Rectal smooth muscle tissue (tissue), 1 donor: Measurements from ENCODE around the gene EHBP1.

Source experiments
- H3K27ac ChIP-seq: one replicate; pipeline ENCODE4 v1.7.0; 2013; ENCODE audit warnings: low read depth, low read length, inconsistent platforms
- H3K27me3 ChIP-seq: one replicate; pipeline ENCODE4 v1.7.0; 2013; ENCODE audit warnings: low read length; ENCODE audit not compliant: control insufficient read depth, insufficient read depth
- H3K36me3 ChIP-seq: one replicate; pipeline ENCODE4 v1.7.0; 2013; ENCODE audit warnings: low read length; ENCODE audit not compliant: control insufficient read depth, insufficient read depth
- H3K4me1 ChIP-seq: one replicate; pipeline ENCODE4 v1.7.0; 2013; ENCODE audit warnings: low read length; ENCODE audit not compliant: control insufficient read depth, insufficient read depth
- H3K4me3 ChIP-seq: one replicate; pipeline ENCODE4 v1.7.0; 2013; ENCODE audit warnings: low read length
- H3K9ac ChIP-seq: one replicate; pipeline ENCODE4 v1.7.0; 2013; ENCODE audit warnings: low read length

EHBP1 gene

GRCh38 chr2:62971936-62972335 is 266.4 kb downstream of the EHBP1 start:
- no peak overlapping the region for H3K4me3 ChIP-seq
- H3K9ac ChIP-seq, result no peak overlapping the region
- no peak overlapping the region for H3K27ac ChIP-seq
- H3K4me1 ChIP-seq, result no peaks in the 10 kb centered on the region
- H3K36me3 ChIP-seq, result no peaks in the 10 kb centered on the region
- no peaks in the 10 kb centered on the region for H3K27me3 ChIP-seq

- Histone ChIP-seq H3K4me1 (no peaks in the 10 kb centered on the region), H3K36me3 (no peaks in the 10 kb centered on the region), H3K4me3 (no peak overlapping the region), H3K27me3 (no peaks in the 10 kb centered on the region), H3K9ac (no peak overlapping the region), H3K27ac (no peak overlapping the region)
Observed at GRCh38 chr2:62972601-62973000, 267.1 kb downstream of the EHBP1 start.

GRCh38 chr2:62974999-62975398 is 269.5 kb downstream of the EHBP1 start:
- Histone ChIP-seq H3K4me3 (no peak overlapping the region), H3K27ac (no peak overlapping the region), H3K9ac (no peak overlapping the region), H3K4me1 (no peaks in the 10 kb centered on the region), H3K27me3 (no peaks in the 10 kb centered on the region), H3K36me3 (peaks cover under 1% of the 10 kb centered on the region)

- Histone ChIP-seq H3K27me3 (no peaks in the 10 kb centered on the region), H3K4me1 (no peaks in the 10 kb centered on the region), H3K9ac (no peak overlapping the region), H3K36me3 (peaks cover 2% of the 10 kb centered on the region), H3K27ac (no peak overlapping the region), H3K4me3 (no peak overlapping the region)
Observed at GRCh38 chr2:62991605-62992004, 286.1 kb downstream of the EHBP1 start.

GRCh38 chr2:62992561-62992960 is 287.0 kb downstream of the EHBP1 start:
- Histone ChIP-seq H3K27ac (no peak overlapping the region), H3K4me1 (no peaks in the 10 kb centered on the region), H3K4me3 (no peak overlapping the region), H3K27me3 (no peaks in the 10 kb centered on the region), H3K36me3 (peaks cover 2% of the 10 kb centered on the region), H3K9ac (no peak overlapping the region)

- Histone ChIP-seq H3K27me3 (no peaks in the 10 kb centered on the region), H3K9ac (no peak overlapping the region), H3K4me1 (no peaks in the 10 kb centered on the region), H3K27ac (no peak overlapping the region), H3K4me3 (no peak overlapping the region), H3K36me3 (peaks cover 2% of the 10 kb centered on the region)
Observed at GRCh38 chr2:62994206-62994605, 288.7 kb downstream of the EHBP1 start.

- no peak overlapping the region for H3K9ac ChIP-seq
- peaks cover 3% of the 10 kb centered on the region for H3K4me1 ChIP-seq
- peaks cover 2% of the 10 kb centered on the region for H3K36me3 ChIP-seq
- H3K27ac ChIP-seq, result no peak overlapping the region
- no peaks in the 10 kb centered on the region for H3K27me3 ChIP-seq
- no peak overlapping the region for H3K4me3 ChIP-seq
Observed at GRCh38 chr2:62996534-62997186, 291.1 kb downstream of the EHBP1 start.

- Histone ChIP-seq H3K4me1 (peaks cover 3% of the 10 kb centered on the region), H3K27ac (no peak overlapping the region), H3K4me3 (no peak overlapping the region), H3K36me3 (peaks cover 2% of the 10 kb centered on the region), H3K27me3 (no peaks in the 10 kb centered on the region), H3K9ac (no peak overlapping the region)
Observed at GRCh38 chr2:62998949-62999348, 293.4 kb downstream of the EHBP1 start.

- Histone ChIP-seq H3K27me3 (no peaks in the 10 kb centered on the region), H3K27ac (no peak overlapping the region), H3K4me1 (peaks cover 3% of the 10 kb centered on the region), H3K4me3 (no peak overlapping the region), H3K9ac (no peak overlapping the region), H3K36me3 (peaks cover 2% of the 10 kb centered on the region)
Observed at GRCh38 chr2:62999905-63000304, 294.4 kb downstream of the EHBP1 start.

- H3K9ac ChIP-seq, result no peak overlapping the region
- H3K4me1 ChIP-seq, result peaks cover 3% of the 10 kb centered on the region
- H3K27ac ChIP-seq, result no peak overlapping the region
- H3K4me3 ChIP-seq, result no peak overlapping the region
- H3K27me3 ChIP-seq, result no peaks in the 10 kb centered on the region
- peaks cover 2% of the 10 kb centered on the region for H3K36me3 ChIP-seq
Observed at GRCh38 chr2:63000801-63001200, 295.3 kb downstream of the EHBP1 start.

GRCh38 chr2:63001576-63001975 is 296.1 kb downstream of the EHBP1 start:
- Histone ChIP-seq H3K4me3 (no peak overlapping the region), H3K36me3 (peaks cover under 1% of the 10 kb centered on the region), H3K27ac (no peak overlapping the region), H3K4me1 (peaks cover 3% of the 10 kb centered on the region), H3K9ac (no peak overlapping the region), H3K27me3 (no peaks in the 10 kb centered on the region)

GRCh38 chr2:63003351-63003750 is 297.8 kb downstream of the EHBP1 start:
- Histone ChIP-seq H3K9ac (no peak overlapping the region), H3K36me3 (no peaks in the 10 kb centered on the region), H3K27ac (no peak overlapping the region), H3K4me3 (no peak overlapping the region), H3K4me1 (peaks cover 3% of the 10 kb centered on the region), H3K27me3 (no peaks in the 10 kb centered on the region)

GRCh38 chr2:63007813-63008458 is 302.4 kb downstream of the EHBP1 start:
- no peak overlapping the region for H3K9ac ChIP-seq
- H3K27me3 ChIP-seq, result no peaks in the 10 kb centered on the region
- no peaks in the 10 kb centered on the region for H3K36me3 ChIP-seq
- no peak overlapping the region for H3K4me3 ChIP-seq
- no peaks in the 10 kb centered on the region for H3K4me1 ChIP-seq
- no peak overlapping the region for H3K27ac ChIP-seq
